Epithelial cell of umbilical artery (primary cell): ENCODE data around the gene NUP50. TPM values are rescaled to one million over a fixed set of nuclear protein-coding genes. Genes with fewer than 3 reads are reported as not detected.

Experiments
- total RNA-seq: library from RNA; depleted of rRNA; stranded (reverse); fragments of >200 nt; gene quantifications from 2 replicates; pipeline ENCODE4 v1.2.3, GENCODE V29; 2014

NUP50 gene
- total RNA-seq = 45.8 and 62.5 TPM in 2 replicates

GRCh38 chr22:45163451-45164269 is at the start of gene NUP50:
TSS of gene NUP50 (plus strand) at chr22:45163925. CDS start at chr22:45168178, 4,253 bp downstream.

Other genes with a start within 250 kb of the NUP50 start
- 0.32 TPM in 1 of 2 replicates, not detected in the other for gene PHF21B, start 153.9 kb upstream of the NUP50 start, total RNA-seq
- gene KIAA0930, start 77.0 kb downstream of the NUP50 start, total RNA-seq = 33.8 and 43.2 TPM in 2 replicates
- not detected in 2 replicates for gene UPK3A, start 121.0 kb downstream of the NUP50 start, total RNA-seq
- gene FAM118A, start 146.0 kb downstream of the NUP50 start, total RNA-seq = 21.4 and 23.4 TPM in 2 replicates
- 0.15 TPM in 1 of 2 replicates, not detected in the other for gene SMC1B, start 249.7 kb downstream of the NUP50 start, total RNA-seq
- 0.32 and 1.4 TPM in 2 replicates for gene RIBC2, start 249.8 kb downstream of the NUP50 start, total RNA-seq